D721Med (cell line): ENCODE results near the gene USH2A.

ENCODE experiments used
- DNase-seq: peaks from one replicate; pipeline ENCODE4 v3.0.0; 2011; ENCODE audit warnings: low spot score; ENCODE audit not compliant: insufficient read length
- FAIRE-seq: peaks from 2 replicates; lab custom pipeline; 2011; peaks lifted over from hg19 to GRCh38; lab: Jason Lieb, UNC
- TF ChIP-seq, protein P1 (sequence below): IDR thresholded peaks from 2 replicates; pipeline ENCODE4 v1.5.1; 2012; ENCODE audit warnings: mild to moderate bottlenecking, control low read depth; ENCODE audit not compliant: insufficient read depth; ENCODE audit errors: missing control alignments

The USH2A gene

DNA sequence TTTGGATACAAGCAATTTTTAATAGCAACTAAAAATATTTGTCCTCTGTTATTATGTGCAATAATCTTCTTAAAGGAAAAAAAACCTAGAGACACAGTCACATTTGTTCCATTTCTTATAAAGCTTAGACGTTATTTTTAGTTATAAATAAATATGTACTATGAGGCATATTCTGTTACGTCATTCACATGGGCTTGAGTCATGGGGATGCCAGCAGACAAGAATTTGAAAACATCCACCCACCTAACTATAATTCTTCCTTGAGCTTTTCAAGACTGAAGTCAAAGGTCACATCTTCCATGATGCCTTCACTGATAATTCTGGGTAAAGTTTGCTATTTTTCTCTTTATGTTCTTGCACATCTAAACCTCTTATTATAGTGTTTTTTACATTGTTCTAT lies 587.3 kb downstream of the USH2A start:
- DNase-seq (no peak), FAIRE-seq (no peak)
- TF ChIP-seq, protein P1, sequence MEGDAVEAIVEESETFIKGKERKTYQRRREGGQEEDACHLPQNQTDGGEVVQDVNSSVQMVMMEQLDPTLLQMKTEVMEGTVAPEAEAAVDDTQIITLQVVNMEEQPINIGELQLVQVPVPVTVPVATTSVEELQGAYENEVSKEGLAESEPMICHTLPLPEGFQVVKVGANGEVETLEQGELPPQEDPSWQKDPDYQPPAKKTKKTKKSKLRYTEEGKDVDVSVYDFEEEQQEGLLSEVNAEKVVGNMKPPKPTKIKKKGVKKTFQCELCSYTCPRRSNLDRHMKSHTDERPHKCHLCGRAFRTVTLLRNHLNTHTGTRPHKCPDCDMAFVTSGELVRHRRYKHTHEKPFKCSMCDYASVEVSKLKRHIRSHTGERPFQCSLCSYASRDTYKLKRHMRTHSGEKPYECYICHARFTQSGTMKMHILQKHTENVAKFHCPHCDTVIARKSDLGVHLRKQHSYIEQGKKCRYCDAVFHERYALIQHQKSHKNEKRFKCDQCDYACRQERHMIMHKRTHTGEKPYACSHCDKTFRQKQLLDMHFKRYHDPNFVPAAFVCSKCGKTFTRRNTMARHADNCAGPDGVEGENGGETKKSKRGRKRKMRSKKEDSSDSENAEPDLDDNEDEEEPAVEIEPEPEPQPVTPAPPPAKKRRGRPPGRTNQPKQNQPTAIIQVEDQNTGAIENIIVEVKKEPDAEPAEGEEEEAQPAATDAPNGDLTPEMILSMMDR, result no peak

DNA sequence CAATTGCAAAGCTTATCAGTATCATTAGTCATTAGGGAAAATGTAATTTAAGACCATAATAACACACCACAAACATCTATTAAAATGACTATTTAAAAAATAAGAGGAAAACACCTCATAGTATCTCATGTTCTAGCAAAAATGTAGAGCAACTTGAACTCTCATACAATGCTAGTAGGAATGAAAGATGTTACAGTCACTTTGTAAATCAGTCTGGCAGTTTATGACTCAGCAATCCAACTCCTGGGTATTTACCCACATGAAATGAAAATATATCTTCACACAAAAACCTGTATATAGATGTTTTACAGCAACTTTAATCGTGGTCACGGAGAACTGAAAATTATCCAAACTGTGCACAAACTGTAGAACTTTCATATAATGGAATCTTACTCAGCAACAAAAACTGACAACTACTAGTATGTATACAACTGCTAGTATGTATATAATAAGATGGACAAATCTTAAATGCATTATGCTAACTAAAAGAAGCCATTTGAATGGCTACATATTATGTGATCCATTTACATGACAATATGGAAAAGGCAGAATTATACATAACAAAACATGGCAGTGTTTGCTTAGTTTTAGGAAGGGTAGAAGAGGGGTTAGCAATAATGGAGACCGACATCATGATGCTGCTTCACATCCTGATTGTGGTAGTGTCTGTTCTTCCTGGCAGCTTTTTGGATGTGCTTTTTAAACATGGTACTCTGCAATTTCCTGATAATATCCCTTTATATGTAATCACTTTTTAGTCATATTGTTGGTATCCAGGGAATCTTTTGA lies 589.1 kb downstream of the USH2A start:
- DNase-seq (no peak), FAIRE-seq (no peak)
- TF ChIP-seq, protein P1, result no peak

DNA sequence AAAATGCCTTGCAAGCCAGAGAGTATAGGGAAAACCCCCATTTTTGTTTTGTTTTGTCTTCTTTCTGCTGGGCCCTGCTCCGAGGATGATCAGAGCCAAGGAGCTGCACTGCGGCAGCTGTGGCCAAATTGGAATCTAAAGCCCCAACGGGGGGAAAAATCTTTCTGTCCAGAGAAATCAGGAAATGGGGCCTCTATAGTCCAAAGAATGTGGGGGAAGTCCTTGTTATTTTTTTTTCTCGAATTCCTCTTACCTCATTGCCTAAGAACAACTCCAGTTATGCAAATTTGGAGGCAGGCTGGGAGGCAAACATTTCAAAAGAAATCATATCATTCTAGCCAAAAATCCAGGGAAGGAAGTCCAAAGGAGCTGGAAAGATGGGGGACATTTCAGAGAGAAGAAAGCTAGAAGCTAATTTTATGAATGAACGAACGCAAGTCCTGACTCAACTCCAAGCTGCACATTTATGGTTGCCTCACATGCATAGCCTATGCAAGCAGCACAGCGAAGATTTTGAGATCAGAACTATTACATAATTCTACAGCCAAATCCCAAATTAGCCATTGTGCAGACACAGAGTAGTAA lies 592.9 kb downstream of the USH2A start:
- no peak for FAIRE-seq

DNA sequence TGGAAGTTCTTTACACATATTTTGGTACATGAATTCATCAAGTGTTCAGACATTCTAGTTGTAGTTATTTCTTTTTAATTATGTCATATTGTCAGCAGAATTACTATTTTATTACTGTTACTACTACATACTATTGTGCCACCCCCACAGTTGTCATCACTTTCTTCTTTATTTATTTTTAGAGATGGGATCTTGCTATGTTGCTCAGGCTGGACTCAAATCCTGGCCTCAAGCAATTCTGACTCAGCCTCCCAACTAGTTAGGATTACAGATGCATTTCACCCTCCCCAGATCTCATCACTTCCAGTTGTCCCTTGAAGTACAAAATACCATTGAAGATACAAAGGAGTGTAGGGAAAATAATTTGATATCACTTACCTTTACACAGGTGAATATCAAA lies 598.2 kb downstream of the USH2A start:
- no peak for DNase-seq
- no peak for FAIRE-seq
- TF ChIP-seq, protein P1, result no peak

More for the DNA sequence above, 592.9 kb downstream of the USH2A start:
- DNase-seq, result no peak
- TF ChIP-seq, protein P1, result no peak

DNA sequence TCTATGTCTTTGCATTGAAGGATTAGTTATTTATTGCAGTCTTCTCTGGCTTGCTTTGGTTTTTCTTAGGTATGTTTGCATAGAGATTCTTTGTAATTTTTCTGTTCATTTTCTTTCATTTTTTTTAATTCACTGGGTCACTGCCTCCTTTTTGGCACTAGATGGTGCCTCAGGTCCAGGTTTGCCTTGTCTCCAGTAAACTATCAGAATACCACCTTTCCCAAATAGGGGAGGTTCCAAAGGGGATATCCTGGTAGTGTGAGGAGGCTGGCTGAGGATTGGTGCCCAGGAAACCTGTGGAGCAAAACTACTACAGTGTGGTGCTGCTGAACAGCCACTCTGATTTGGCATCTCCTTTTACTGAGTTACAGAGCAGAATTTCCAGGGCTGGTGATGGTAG lies 599.0 kb downstream of the USH2A start:
- FAIRE-seq, result no peak
- DNase-seq, result no peak

DNA sequence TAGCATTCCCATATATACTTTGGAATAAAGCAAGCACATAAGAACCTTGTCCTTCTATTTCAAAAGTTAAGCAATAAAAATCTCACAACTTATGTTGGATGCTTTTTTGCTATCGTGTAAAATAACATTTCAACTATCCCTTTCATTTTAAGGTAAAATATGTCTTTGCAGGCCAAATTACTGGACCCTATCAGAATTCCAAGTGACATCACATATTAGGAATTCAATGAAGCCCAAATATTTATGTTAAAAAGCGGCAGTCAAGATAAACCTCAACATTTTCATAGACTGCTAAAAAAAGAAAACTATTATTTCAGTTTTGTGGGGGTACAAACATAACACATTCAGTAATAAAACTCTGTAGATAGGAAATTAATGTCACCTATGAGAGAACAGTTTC lies 604.1 kb downstream of the USH2A start:
- DNase-seq (no peak), FAIRE-seq (no peak)
- TF ChIP-seq, protein P1, result no peak

More for the DNA sequence above, 599.0 kb downstream of the USH2A start:
- TF ChIP-seq, protein P1, result peak; percentile 33
